Measurements from ENCODE around the gene MRPL47. TPM values are rescaled to one million over a fixed set of nuclear protein-coding genes. Genes with fewer than 3 reads are reported as not detected.

The MRPL47 gene
- total and polyA plus RNA-seq, 2 of the 13 experiments (the other 11 are each of a cell fraction or from before 2014, with no cell fraction given) = 36.1 to 83.8 TPM

DNA sequence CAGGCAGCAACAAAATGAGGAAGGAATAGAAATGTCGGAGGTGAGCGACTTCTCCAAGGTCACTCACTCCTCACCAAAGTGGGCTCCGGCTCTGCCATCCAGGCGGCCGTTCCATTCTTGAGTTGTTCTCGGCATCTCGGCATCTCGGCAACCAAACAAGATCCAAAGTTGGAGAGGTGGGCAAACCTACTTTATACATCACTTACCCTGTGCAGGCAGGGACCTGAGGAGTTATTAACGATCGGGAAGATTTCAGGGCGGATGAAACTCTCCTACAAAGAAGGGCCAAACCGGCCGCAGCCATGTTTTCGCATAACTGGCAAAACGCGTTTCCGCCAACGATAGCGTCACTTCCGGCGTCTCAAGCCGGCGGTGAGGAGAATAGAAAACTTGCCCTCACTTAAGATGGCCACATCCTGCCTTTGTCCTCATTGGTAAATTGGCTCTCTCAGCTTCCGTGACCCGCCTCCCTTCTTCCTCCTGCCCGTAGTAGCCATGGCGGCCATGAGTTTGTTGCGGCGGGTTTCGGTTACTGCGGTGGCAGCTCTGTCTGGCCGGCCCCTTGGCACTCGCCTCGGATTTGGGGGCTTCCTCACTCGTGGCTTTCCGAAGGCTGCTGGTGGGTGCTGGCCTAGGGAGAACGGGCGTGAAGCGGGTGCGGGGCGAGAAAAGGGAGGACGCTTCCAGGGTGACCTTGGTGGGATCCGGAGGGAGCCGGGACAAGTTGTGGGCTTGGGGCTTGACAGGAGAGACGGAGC, at the start of gene MRPL47, which contains the start of gene NDUFB5 (continued):
- no peak for TF ChIP-seq DZIP1 (CRISPR knock-in tag; IDR thresholded peaks at IDR 0.05)
- TF ChIP-seq, protein P1, sequence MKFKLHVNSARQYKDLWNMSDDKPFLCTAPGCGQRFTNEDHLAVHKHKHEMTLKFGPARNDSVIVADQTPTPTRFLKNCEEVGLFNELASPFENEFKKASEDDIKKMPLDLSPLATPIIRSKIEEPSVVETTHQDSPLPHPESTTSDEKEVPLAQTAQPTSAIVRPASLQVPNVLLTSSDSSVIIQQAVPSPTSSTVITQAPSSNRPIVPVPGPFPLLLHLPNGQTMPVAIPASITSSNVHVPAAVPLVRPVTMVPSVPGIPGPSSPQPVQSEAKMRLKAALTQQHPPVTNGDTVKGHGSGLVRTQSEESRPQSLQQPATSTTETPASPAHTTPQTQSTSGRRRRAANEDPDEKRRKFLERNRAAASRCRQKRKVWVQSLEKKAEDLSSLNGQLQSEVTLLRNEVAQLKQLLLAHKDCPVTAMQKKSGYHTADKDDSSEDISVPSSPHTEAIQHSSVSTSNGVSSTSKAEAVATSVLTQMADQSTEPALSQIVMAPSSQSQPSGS (CRISPR knock-in tag; IDR thresholded peaks at IDR 0.05) = peak; percentile 84
- TF ChIP-seq ARHGAP35 (CRISPR knock-in tag; IDR thresholded peaks at IDR 0.05; ENCODE audit: borderline replicate concordance) = 0 out of 2 replicates have a peak, but pooled peaks have one; percentile 26
- no peak for TF ChIP-seq SMAD1 (CRISPR knock-in tag; IDR thresholded peaks at IDR 0.05; ENCODE audit: borderline replicate concordance, low read depth)
- TF ChIP-seq ZNF34 (CRISPR knock-in tag; IDR thresholded peaks at IDR 0.05; ENCODE audit: borderline replicate concordance) = no peak
- peak; percentile 61; the same call in 1 of the 2 replicates for TF ChIP-seq ZNF768 (CRISPR knock-in tag; IDR thresholded peaks at IDR 0.05)
- TF ChIP-seq NPAS2 (CRISPR knock-in tag; IDR thresholded peaks at IDR 0.05; ENCODE audit: borderline replicate concordance) = no peak
- TF ChIP-seq ZNF747 (CRISPR knock-in tag; IDR thresholded peaks at IDR 0.05; ENCODE audit: borderline replicate concordance) = peak; percentile 52; the same call in 1 of the 2 replicates
- peak; percentile 96 for TF ChIP-seq KMT2A (CRISPR knock-in tag; IDR thresholded peaks at IDR 0.05)
- TF ChIP-seq ZFP82 (CRISPR knock-in tag; IDR thresholded peaks at IDR 0.05; ENCODE audit: borderline replicate concordance) = no peak
- peak; percentile 47 for TF ChIP-seq XRCC5 (optimal IDR thresholded peaks at IDR 0.05; ENCODE audit: low read length)
- peak; percentile 89; the same call in 1 of the 3 replicates for TF ChIP-seq MXI1 (IDR thresholded peaks at IDR 0.05; ENCODE audit: borderline replicate concordance, low read depth, low read length)
- 0 out of 2 replicates have a peak, but pooled peaks have one; percentile 65 for TF ChIP-seq ZNF230 (CRISPR knock-in tag; IDR thresholded peaks at IDR 0.05)
- TF ChIP-seq ZNF432 (CRISPR knock-in tag; IDR thresholded peaks at IDR 0.05; ENCODE audit: borderline replicate concordance) = no peak
- no peak for TF ChIP-seq MAZ (IDR thresholded peaks at IDR 0.05; ENCODE audit: borderline replicate concordance, low read depth, low read length)
- TF ChIP-seq MAZ (CRISPR knock-in tag; IDR thresholded peaks at IDR 0.05; ENCODE audit: low read depth) = 0 out of 2 replicates have a peak, but pooled peaks have one; percentile 11
- no peak for TF ChIP-seq ZNF740 (CRISPR knock-in tag; IDR thresholded peaks at IDR 0.05)
- TF ChIP-seq ZSCAN22 (CRISPR knock-in tag; IDR thresholded peaks at IDR 0.05) = no peak
- peak; percentile 82; the same call in 1 of the 2 replicates for TF ChIP-seq ZNF607 (CRISPR knock-in tag; IDR thresholded peaks at IDR 0.05; ENCODE audit: borderline replicate concordance)
- TF ChIP-seq ZMYM2 (CRISPR knock-in tag; IDR thresholded peaks at IDR 0.05) = 0 out of 2 replicates have a peak, but pooled peaks have one; percentile 45
- peak; percentile 65; the same call in 1 of the 2 replicates for TF ChIP-seq GATA4 (IDR thresholded peaks at IDR 0.05; ENCODE audit: borderline replicate concordance, low read depth)
- peak; percentile 86 for TF ChIP-seq HDAC1 (CRISPR knock-in tag; IDR thresholded peaks at IDR 0.05)
